Umbilical cord (tissue), 2 donors: ENCODE results near the gene KLHL26. TPM values are rescaled to one million over a fixed set of nuclear protein-coding genes. Genes with fewer than 3 reads are reported as not detected.
"Not testable (repeated sequence)": the region's sequence is repeated elsewhere in the genome, so short reads cannot be mapped to it uniquely, and the experiment has no call there.

ENCODE experiments used
- DNase-seq: peaks from one replicate; pipeline ENCODE4 v3.0.0-alpha.2; 2015; ENCODE audit warnings: low spot score
- total RNA-seq: library from RNA; depleted of rRNA; stranded (reverse); fragments of >200 nt; gene quantifications from one replicate; pipeline ENCODE4 v1.2.3, GENCODE V29; 2014; ENCODE audit warnings: low replicate concordance; ENCODE audit not compliant: insufficient read depth

Gene KLHL26, protein sequence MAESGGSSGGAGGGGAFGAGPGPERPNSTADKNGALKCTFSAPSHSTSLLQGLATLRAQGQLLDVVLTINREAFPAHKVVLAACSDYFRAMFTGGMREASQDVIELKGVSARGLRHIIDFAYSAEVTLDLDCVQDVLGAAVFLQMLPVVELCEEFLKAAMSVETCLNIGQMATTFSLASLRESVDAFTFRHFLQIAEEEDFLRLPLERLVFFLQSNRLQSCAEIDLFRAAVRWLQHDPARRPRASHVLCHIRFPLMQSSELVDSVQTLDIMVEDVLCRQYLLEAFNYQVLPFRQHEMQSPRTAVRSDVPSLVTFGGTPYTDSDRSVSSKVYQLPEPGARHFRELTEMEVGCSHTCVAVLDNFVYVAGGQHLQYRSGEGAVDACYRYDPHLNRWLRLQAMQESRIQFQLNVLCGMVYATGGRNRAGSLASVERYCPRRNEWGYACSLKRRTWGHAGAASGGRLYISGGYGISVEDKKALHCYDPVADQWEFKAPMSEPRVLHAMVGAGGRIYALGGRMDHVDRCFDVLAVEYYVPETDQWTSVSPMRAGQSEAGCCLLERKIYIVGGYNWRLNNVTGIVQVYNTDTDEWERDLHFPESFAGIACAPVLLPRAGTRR
- total RNA-seq = 4.6 TPM

DNA sequence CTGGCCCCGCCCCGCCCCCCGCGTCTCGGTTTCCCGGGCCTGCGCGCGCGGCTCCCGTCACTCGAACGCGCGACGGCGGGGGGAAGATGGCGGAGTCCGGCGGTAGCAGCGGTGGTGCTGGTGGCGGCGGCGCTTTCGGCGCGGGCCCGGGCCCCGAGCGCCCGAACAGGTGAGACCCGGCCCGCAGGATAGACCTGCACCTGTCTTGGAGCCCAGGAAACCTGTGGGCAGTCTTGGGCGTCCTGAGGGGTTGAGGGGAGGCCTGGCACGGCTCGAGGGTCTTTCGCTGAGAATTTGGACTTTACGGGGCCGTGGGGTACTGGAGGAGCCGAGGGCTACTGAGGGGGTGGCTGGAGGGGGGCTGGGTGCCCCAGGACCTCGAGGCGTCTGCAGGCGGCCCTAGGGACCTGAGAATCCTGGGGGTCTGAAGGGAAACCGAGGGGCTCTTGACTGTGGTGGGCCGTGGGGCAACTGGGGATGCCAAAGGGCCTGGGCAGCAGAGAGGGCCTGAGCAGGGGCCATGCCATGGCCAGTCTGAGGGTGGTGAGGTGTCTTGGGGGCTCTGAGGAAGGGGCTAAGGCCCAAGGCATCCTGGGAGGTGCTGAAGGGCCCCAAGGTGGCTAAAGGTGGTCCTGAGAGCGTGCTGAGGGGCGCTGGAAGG, at the start of gene KLHL26:
Gene KLHL26 (plus strand): TSS at position 60 of the 661 bp plus-strand sequence. CDS start 27 bp downstream, at position 87.
- no peak for DNase-seq

DNA sequence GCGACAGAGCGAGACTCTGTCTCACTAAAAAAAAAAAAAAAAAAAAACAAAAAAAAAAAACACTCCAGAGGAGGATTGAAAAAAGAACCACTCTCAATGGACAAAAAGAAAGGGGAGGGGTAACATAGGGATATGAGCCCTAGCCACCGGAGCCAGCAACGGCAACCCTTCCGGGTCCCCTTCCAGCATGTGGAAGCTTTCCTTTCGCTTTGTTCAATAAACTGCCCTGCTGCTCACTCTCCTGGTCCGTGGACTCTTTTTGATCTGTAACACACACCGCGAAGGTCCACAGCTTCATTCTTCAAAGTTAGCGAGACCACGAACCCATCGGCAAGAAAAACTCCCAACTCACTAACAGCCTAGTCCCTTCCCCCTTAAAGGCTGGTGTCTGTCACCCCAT, 49.3 kb upstream of the KLHL26 start:
- no peak for DNase-seq

DNA sequence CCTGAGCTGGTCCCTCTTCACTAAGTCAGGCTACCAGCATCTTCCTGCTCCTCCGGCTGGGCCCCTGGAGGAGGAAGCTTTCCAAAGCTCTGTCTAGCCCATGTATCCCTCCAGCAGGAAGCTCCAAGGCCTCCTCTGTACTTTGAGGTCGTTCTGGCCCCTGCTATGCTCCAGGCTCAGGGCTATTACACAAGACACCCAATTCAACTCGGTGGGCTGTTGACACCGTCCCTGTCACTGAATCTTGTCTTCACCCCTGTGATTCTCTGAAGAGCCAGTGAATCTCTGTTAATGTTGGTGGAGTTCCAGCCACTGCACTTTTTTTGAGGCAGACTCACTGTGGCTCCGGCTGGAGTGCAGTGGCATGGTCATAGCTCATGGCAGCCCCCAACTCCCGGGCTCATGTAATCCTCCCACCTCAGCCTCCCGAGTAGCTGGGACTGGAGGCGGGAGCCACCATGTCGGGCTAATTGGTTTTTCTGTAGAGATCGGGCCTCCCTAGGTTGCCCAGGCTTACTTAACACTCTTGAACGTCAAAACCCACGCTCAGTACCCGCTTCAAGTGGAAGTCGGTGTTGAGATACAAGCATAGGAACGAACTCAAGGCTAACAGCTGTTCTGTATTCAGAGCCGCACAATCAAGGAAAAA, 48.7 kb upstream of the KLHL26 start:
- DNase-seq = no peak

DNA sequence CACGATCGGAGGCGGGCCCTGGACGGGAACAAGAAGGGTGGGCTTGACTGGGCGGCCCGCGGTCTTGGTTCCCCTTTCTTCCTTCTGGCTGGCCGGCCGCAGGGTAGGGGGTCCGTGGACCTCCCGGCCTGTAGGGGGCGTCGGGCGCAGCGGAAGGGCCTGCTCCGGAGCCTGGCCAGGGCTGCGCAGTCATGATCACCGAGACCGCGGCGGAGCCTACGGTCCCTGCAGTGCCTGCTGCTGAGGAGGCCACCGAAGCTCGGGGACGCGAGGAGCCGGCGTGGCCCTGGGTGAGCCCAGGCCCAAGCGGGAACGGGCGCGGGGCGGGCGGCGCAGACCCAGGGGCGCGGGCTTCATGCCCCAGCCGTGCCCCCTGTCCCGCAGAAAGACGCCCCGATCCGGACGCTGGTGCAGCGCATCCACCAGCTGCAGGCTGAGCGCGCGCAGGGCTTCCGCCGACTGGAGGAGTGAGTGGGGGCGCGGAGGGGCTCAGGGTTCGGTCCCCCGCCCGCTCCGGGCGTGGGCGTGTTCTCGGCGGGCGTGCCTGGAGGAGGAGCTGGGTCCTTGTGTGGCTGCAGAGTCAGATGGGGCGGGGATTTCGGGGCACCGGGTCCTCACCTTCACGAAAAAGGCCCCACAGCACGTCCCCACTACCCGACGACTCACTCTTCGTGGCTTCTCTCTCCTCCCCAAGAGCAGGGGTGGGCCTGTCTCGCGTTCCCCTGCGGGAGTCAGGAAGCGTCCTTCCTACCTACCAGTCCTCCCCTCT, 48.0 kb upstream of the KLHL26 start, which contains the start of gene REX1BD:
Gene REX1BD (plus strand): TSS at position 188 of the 769 bp plus-strand sequence. CDS start 4 bp downstream, at position 192.
- peak; percentile 87 for DNase-seq

DNA sequence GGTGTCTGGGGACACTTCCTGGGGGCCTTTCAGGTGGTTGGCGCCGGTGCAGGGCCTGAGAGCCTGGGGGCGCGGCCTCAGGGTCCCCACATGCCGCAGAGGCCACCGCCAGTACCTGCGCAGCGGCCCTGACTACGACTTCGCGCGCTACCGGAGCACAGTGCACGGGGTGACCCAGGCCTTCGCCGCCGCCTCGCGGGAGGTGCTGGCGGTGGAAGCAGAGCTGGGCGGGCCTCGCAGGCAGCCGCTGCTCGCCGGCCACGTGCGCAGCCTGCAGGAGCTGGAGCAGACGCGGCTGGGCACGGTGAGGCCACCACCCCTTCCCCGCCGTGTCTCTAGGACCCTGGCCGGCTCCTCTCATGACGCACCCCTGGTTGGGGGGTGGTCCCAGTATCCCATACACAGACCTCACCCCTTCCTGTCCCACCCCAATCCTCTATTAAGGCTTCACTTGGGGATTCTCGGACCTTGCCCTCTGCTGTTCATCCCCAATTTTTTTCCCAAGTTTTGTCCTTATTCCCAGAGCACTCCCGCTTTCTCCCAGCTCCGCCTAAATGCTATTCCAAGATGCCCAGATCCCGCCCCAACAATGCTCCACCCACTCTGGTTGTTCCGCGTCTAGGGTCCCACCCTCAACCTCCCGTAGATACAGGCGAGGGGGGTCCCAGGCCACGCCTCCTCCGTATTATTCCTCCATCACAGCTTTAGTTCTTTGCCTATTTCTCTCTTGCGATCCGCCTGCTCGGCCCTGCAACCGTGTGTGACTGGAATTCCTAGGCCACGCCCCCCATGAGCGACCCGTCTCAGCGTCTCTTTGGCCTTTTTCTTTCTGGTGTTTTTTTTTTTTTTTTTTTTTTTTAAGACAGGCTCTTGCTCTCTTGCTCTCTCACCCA, 47.2 kb upstream of the KLHL26 start:
- DNase-seq = peak; percentile 70

DNA sequence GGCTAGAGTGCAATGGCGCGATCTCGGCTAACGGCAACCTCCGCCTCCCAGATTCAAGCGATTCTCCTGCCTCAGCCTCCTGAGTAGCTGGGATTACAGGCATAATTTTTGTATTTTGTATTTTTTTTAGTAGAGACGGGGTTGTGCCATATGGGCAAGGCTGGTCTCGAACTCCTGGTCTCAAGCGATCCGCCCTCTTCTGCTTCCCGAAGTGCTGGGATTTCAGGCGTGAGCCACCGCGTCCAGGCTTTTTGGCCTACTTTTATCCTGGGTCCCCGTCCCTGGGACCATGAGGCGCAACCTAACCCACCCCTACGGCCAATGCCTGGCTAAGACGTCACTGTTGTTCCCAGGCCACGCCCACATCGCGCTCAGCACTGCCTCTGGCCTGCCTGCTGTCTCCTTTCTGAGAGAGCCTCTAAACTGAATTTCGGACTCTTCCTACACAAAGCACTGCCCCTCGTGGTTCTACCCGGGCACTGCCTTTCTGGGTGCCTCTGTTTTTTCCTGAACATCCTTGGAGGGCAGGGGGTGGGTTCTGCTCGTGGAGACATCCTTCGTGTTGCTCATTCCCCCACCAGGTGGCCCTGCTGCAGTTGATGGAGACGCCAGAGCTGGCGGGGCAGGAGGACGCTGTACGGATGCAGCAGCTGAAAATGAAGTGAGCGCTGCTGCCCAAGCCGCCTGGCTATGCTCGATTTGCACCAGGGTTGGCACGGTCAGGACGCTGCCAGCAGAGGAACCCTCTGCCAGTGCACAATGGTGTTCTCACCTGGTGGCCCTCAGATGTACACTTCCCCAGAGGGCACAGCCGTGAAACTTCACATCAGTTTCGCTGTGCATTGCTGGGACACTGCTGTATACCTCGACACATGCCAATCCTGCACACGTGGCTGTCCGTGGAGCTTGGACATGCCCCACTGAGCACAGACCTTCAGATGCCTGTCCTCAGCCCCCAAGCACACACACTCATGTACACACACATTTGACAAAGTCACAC, 46.3 kb upstream of the KLHL26 start:
- DNase-seq = peak; percentile 82

DNA sequence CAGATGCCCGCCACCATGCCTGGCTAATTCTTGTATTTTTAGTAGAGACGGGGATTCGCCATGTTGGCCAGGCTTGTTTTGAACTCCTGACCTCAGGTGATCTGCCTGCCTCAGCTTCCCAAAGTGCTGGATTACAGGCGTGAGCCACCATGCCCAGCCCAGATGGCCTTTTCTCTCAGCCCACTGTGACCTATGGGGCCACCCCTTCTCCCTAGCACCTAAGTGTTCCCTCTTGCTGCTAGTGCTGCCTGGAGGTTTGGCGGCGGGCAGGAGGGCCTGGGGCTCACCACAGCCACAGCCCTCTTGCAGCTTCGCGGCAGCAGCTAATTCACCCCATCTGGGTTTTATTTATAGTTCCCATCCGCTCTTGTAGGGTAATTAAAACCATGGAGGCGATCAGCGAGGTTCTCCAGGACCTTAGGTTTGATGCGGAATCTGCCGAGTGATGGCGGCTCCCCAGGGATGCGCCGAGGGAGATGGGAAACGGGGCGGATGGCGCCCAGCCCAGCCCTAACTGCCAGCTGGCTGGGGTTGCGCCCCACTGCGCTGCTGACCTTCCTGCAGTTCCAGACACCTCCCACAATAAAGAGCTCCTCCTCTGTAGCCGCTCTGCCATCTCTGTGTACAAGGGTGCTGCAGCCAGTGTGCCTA, 45.0 kb upstream of the KLHL26 start:
- no peak for DNase-seq

DNA sequence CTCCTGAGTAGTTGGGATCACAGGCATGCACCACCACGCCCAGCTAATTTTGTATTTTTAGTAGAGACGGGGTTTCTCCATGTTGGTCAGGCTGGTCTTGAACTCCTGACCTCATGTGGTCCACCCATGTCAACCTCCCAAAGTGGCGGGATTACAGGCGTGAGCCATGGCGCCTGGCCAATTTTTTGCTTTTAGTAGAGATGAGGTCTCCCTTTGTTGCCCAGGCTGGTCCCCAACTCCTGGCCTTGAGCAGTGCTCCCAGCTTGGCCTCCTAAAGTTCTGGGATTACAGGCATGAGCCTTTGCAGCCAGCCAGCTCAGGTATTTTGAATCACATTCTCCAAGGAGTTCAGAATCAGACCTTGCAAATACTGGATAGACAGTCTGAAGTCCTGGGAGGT, 44.1 kb upstream of the KLHL26 start:
- not testable (repeated sequence) for DNase-seq

DNA sequence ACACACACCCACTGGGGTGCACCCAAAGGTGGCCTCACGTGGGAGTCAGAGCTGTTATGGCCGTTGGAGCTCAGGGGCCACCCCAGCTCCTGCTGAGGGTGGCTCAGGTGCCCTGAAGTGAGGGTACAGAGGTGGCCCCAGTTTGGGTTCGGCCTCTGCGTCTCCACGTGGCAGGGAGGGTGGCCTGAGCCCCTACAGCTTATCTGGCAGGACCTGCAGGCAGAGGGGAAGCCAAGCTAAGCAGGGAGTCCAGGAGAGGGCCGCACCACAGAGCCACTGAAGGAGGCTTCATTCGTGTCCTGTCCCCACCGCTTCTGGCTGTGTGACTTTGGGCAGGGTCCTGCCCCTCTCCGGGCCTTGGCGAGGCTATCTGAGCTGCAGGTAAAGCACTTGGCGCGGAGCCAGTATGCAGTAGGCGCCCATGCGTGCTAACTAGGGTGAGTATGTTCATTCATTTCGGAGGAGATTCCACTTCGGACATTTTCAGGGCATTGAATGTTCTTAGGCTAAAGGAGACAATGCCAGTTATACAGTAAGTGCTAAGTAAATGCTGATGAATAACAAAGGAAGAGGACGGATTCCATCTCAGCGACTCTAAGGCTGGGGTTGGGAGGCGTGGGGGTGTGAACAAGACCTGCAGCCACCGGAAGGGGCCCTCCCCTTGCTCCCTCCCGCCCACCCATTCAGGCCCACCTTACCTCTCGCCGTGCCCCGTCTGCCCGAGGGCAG, 43.3 kb upstream of the KLHL26 start:
- no peak for DNase-seq

DNA sequence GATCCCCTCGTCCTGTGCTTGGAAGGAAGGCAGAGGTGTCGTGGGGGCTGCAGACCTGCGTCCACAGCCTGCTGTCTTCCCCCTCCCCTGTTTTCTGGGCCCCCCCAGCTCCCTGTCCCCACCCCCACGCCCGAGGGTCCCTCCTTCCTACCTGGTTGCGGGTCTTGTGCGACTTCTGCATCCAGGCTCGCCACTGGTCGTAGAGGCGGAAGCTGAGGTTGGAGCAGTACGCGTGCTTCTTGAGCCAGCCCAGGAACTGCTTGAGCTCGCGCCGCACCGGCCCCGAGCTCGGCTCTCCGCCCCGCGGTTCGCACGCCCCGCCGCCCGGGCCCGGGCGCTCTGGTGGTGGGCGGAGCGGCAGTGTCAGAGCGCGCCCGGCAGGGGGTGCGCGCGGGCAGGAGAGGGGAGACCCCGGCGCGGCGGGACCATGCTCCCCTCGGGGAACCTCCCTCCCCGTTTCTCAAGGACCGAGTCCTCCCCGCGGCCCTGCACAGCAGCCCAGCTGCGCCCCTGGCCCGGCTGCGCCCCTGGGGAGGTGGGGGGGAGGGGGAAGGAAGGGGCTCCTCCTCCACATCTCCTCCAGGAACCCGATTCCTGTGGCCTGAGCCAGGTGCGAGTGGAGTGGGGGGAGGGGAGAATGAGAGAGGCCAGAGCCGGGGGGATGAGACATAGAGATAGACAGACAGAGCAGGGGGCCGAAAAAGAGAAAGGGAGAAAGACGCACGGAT, 42.6 kb upstream of the KLHL26 start:
- DNase-seq = peak; percentile 86

DNA sequence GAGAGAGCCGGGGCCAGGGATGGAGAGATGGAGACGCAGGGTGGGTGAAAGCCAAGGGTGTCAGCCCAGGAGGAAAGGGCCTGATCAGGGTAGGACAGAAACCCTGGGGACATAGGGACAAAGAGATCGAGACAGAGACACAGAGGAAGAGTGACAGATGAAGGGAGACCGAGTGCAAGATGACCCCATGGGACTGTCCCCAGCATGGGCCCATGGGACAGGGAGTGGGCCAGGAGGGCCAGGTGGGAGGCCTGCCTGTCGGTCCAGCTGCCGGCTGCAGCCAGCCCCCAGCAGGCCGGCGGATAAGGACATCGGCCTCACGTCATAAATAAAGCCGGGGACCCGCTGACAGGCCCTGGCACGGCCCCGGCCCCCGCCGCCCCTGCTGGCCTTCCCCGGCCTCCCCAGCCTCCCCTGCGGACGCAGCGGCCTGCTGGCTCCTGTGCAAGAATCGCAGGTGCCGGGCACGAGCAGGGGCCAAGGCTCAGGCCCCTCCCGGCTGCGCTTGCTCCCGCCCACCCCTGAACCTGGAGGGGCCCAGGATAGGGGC, 41.9 kb upstream of the KLHL26 start:
- no peak for DNase-seq

DNA sequence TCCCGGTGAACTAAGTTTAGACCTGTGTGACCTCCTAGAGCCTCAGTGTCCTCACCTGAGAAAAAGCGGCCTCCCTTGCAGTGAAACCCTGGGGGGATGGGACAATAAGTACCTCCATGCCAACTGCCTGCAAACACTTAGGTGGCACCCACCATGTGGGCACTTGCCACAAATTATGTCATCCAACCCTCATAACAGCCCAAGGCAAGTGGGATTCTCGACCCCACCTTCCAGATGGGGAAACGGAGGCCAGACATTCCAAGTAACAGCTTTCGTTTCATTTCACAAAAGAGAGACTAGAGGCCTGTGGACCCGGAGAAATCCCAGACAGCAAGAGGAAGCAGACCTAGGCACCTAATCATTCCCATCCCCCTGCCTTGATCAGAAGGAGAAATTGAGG, 41.4 kb upstream of the KLHL26 start:
- no peak for DNase-seq

DNA sequence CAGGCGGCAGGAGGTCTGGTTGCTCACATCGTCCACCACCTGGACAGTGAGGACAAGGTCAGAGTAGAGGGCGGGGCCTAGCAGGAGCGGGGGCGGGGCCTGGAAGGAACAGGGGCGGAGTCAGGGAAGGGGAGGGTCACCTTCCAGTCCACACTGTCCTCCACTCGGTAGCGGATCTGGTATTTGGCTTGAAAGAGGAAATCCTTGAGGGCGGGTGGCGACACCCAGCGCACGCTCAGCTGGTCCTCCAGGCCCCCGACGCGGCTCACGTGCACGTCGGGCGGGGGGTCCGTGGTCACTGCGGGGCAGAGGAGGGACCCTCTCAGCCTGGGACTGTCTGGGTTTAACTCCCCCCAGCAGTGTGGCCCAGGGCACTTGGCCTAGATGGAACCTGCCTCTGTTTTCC, 40.1 kb upstream of the KLHL26 start:
- DNase-seq = no peak

DNA sequence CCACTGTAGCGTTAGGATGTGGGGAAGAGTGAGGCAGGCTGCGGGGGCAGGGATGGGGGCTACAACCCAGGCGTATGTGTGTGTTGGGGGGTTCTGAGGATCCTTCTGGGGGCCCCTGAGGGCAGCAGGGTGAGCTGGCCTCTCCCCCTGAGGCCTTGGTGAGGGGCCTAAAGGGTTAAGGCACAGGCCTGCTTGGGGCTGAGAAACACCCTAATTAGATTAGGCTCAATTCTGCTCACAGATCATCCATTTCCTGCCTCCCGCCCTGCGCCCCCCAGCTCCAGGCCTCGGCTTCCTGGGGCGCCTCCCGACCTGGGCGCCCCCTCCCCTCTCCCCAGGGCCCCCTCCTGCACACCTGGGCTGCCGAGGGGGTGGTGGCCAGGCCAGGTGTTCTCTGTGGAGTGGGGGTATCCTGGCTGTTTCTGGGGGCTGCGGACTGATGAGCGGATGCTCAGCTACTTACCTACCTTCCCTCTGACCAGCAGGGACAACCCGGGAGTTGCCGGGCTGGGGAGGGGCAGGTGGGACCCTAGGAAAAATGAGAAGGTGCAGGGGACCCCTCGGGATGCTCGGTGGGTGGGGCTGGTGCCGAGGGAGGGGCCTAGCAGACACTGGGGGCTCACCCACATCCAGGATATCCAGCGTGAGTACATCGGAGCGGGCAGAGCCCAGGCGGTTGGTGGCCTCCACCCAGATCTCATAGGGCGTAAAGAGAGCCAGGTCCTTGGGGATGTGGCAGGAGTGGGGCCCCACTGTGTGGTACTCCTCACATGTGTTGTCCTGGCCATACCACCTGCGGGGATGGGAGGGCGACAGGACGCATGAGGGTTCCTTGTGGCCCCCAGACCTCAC, 38.8 kb upstream of the KLHL26 start:
- DNase-seq = no peak

DNA sequence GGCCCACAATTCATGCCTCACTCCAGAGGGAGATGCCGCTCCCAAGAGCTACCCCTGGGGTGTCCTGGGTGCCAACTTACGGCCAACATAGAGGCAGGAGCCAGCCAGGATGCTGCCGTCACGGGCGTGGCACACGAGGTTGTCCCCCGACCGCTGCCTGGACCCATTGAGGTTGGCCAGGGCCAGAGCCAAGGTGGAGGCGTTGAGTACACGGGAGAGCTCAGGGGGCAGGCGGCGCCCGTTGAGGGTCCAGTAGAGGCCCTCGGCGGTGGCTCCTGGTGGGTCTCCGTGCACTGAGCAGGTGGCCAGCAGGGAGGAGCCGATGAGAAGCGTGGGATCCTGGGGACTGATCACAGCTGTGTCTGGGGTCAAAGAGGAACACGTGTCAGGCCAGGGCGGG, 37.3 kb upstream of the KLHL26 start:
- no peak for DNase-seq
